ENCODE data around the gene C1QTNF1. TPM values are rescaled to one million over a fixed set of nuclear protein-coding genes. Genes with fewer than 3 reads are reported as not detected.

Gene C1QTNF1
- polyA plus RNA-seq, 1 of the 3 experiments (the other 2 are of a cell fraction) = 14.3 TPM

DNA sequence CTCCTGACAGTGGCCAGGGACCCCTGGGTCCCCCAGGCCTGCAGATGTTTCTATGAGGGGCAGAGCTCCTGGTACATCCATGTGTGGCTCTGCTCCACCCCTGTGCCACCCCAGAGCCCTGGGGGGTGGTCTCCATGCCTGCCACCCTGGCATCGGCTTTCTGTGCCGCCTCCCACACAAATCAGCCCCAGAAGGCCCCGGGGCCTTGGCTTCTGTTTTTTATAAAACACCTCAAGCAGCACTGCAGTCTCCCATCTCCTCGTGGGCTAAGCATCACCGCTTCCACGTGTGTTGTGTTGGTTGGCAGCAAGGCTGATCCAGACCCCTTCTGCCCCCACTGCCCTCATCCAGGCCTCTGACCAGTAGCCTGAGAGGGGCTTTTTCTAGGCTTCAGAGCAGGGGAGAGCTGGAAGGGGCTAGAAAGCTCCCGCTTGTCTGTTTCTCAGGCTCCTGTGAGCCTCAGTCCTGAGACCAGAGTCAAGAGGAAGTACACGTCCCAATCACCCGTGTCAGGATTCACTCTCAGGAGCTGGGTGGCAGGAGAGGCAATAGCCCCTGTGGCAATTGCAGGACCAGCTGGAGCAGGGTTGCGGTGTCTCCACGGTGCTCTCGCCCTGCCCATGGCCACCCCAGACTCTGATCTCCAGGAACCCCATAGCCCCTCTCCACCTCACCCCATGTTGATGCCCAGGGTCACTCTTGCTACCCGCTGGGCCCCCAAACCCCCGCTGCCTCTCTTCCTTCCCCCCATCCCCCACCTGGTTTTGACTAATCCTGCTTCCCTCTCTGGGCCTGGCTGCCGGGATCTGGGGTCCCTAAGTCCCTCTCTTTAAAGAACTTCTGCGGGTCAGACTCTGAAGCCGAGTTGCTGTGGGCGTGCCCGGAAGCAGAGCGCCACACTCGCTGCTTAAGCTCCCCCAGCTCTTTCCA, 25.1 kb downstream of the C1QTNF1 start:
- no peaks in the 10 kb centered on the region for H3K9me3 ChIP-seq
- POLR2A ChIA-PET = no interaction called here

More for the DNA sequence above, 25.1 kb downstream of the C1QTNF1 start:
- Histone ChIP-seq H3K36me3 (replicated peaks in 1 of 2; ENCODE audit: control insufficient read depth in 1 of 2, insufficient read depth in 2 of 2, low read length in 1 of 2) (no peaks in the 10 kb centered on the region), H3K27me3 (ENCODE audit: insufficient read depth) (no peaks in the 10 kb centered on the region), H3K4me2 (no peak overlapping the region), H3K27ac (ENCODE audit: low read depth in 2 of 2, low read length in 1 of 2) (no peak overlapping the region), H3K79me2 (ENCODE audit: insufficient read depth) (no peaks in the 10 kb centered on the region), H4K20me1 (ENCODE audit: insufficient read depth) (no peaks in the 10 kb centered on the region), H3K4me3 (ENCODE audit: low read depth in 2 of 2, low read length in 1 of 2) (no peak overlapping the region), H3F3A (replicated peaks; ENCODE audit: insufficient read depth) (no peaks in the 10 kb centered on the region), H2AFZ (ENCODE audit: low read depth) (no peak overlapping the region), H3K4me1 (ENCODE audit: control insufficient read depth in 1 of 2, insufficient read depth in 2 of 2, low read depth in 1 of 2, low read length in 1 of 2) (peaks cover 0 to 23% of the 10 kb centered on the region in 2 experiments; a peak in 2 of 4 replicates), H3K9me2 (no peaks in the 10 kb centered on the region), H3K9ac (no peak overlapping the region)
- TF ChIP-seq IRF3 (IDR thresholded peaks at IDR 0.05; ENCODE audit: low read depth, low read length) (no peak), JUND (IDR thresholded peaks at IDR 0.05) (no peak), RFX5 (IDR thresholded peaks at IDR 0.05; ENCODE audit: low read length) (no peak), GABPA (IDR thresholded peaks at IDR 0.05; ENCODE audit: low read depth) (no peak), EZH2phosphoT487 (IDR thresholded peaks at IDR 0.05; ENCODE audit: borderline replicate concordance, low read depth) (no peak), SMC3 (IDR thresholded peaks at IDR 0.05; ENCODE audit: low read depth, low read length) (no peak), MXI1 (IDR thresholded peaks at IDR 0.05; ENCODE audit: low read depth, low read length) (no peak), TEAD4 (IDR thresholded peaks at IDR 0.05; ENCODE audit: borderline replicate concordance, insufficient read depth) (no peak), MEF2A (IDR thresholded peaks at IDR 0.05; ENCODE audit: borderline replicate concordance, low read depth) (no peak), REST (IDR thresholded peaks at IDR 0.05; ENCODE audit: low read depth, low read length) (no peak), RCOR1 (IDR thresholded peaks at IDR 0.05; ENCODE audit: low read length) (no peak), FOXJ3 (CRISPR knock-in tag; IDR thresholded peaks at IDR 0.05) (no peak), NFIC (IDR thresholded peaks at IDR 0.05; ENCODE audit: borderline replicate concordance) (no peak), FOXM1 (IDR thresholded peaks at IDR 0.05; ENCODE audit: low read depth) (no peak), NRF1 (IDR thresholded peaks at IDR 0.05; ENCODE audit: low read depth, low read length) (no peak), TAF1 (IDR thresholded peaks at IDR 0.05; ENCODE audit: borderline replicate concordance, low read depth, low read length) (no peak)
- TF ChIP-seq, protein P1, sequence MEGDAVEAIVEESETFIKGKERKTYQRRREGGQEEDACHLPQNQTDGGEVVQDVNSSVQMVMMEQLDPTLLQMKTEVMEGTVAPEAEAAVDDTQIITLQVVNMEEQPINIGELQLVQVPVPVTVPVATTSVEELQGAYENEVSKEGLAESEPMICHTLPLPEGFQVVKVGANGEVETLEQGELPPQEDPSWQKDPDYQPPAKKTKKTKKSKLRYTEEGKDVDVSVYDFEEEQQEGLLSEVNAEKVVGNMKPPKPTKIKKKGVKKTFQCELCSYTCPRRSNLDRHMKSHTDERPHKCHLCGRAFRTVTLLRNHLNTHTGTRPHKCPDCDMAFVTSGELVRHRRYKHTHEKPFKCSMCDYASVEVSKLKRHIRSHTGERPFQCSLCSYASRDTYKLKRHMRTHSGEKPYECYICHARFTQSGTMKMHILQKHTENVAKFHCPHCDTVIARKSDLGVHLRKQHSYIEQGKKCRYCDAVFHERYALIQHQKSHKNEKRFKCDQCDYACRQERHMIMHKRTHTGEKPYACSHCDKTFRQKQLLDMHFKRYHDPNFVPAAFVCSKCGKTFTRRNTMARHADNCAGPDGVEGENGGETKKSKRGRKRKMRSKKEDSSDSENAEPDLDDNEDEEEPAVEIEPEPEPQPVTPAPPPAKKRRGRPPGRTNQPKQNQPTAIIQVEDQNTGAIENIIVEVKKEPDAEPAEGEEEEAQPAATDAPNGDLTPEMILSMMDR (IDR thresholded peaks at IDR 0.05) = no peak
- TF ChIP-seq, protein P2, sequence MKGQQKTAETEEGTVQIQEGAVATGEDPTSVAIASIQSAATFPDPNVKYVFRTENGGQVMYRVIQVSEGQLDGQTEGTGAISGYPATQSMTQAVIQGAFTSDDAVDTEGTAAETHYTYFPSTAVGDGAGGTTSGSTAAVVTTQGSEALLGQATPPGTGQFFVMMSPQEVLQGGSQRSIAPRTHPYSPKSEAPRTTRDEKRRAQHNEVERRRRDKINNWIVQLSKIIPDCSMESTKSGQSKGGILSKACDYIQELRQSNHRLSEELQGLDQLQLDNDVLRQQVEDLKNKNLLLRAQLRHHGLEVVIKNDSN (IDR thresholded peaks at IDR 0.05; ENCODE audit: borderline replicate concordance, low read depth) = no peak
- TF ChIP-seq, protein P3, sequence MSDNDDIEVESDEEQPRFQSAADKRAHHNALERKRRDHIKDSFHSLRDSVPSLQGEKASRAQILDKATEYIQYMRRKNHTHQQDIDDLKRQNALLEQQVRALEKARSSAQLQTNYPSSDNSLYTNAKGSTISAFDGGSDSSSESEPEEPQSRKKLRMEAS (IDR thresholded peaks at IDR 0.05; ENCODE audit: low read depth) = no peak
- no peak for DNase-seq
- CTCF ChIA-PET = interaction anchor here (0.8 to 25.7 kb wide), 11 partner anchors 10 to 643 kb away, joined by 3 to 529 read pairs (median 3); partner anchors contain the start of gene C1QTNF1
- WGBS (ENCODE audit: low lambda C conversion rate) = 76% methylated on average over 18 of the region's 21 CpGs

All from SK-N-SH (cell line).